Suprapubic skin (tissue), 4 donors: ENCODE measurements around the gene RNF121.

Experiments used
- CTCF ChIP-seq, 2 donors: fragments of 200-600 bp in 1 of 2; fragments of 450-650 bp in 1 of 2; sonication (generic) in 1 of 2; IDR thresholded peaks; one replicate each; pipeline ENCODE4 v1.5.1; 2016 to 2019; ENCODE audit warnings: antibody characterized with exemption in 2 of 2, mild to moderate bottlenecking in 1 of 2, moderate library complexity in 1 of 2
- EP300 ChIP-seq: sonication (generic); formaldehyde crosslinking; IDR thresholded peaks from one replicate; pipeline ENCODE4 v1.6.1; 2017; ENCODE audit warnings: antibody characterized with exemption
- POLR2AphosphoS5 ChIP-seq, 3 donors: sonication (generic); formaldehyde crosslinking; IDR thresholded peaks; one replicate each; pipeline ENCODE4 v1.6.1; 2017; ENCODE audit warnings: antibody characterized with exemption in 3 of 3

GRCh38 chr11:71997594-71997993 lies 68.7 kb downstream of the RNF121 start:
- TF ChIP-seq CTCF (IDR thresholded peaks at IDR 0.05) (no peak), POLR2AphosphoS5 (IDR thresholded peaks at IDR 0.05) (no peak), EP300 (no peak)
